G401 (cell line): ENCODE data around the gene LRBA. TPM values are rescaled to one million over a fixed set of nuclear protein-coding genes. Genes with fewer than 3 reads are reported as not detected.

Experiments
- DNase-seq: peaks from one replicate; pipeline ENCODE4 v3.0.0-alpha.2; 2015; ENCODE audit warnings: low spot score
- in situ Hi-C: cut with HindIII; loops from 2 replicates; pipeline ENCODE4 v1.10.0; 2016; ENCODE audit warnings: low sequenced_read_pairs, mixed read lengths
- total RNA-seq: library from RNA; depleted of rRNA; stranded (reverse); fragments of >200 nt; shearing (Covaris generic); gene quantifications from 2 replicates; pipeline ENCODE4 v1.2.3, GENCODE V29; 2014

The LRBA gene
- total RNA-seq, 1 experiment from 2014 or later = 71.7 TPM

- DNase-seq = no peak
- in situ Hi-C loops = no loop called here
Measured at GRCh38 chr4:150720973-150721518, 294.0 kb downstream of the LRBA start.

- no peak for DNase-seq
- in situ Hi-C loops = no loop called here
Measured at GRCh38 chr4:150717952-150718351, 297.1 kb downstream of the LRBA start.

- no peak for DNase-seq
- in situ Hi-C loops = no loop called here
Measured at GRCh38 chr4:150714462-150715438, 300.3 kb downstream of the LRBA start.

DNA sequence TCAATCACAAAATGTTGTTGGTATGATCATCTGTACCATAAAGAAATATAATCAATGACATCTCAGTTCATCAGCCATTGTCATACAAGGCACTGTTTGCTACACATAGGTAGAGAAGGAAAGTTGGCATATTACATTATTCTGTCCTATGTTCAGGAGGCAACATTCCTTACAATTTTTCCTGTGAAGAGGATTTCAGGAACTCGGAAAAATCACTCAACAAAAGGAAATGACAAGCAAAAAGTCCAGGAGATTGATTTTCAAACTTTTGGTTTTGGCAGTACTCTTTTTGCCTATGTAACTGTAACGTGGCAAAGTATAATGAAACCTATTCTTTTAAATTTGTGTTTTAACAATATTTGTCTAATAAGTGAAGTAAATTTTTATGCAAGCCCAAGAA lies 301.8 kb downstream of the LRBA start:
- in situ Hi-C loops = no loop called here
- no peak for DNase-seq

- in situ Hi-C loops = no loop called here
- no peak for DNase-seq
Measured at GRCh38 chr4:150710770-150711375, 304.2 kb downstream of the LRBA start.

GRCh38 chr4:150708004-150708403 lies 307.1 kb downstream of the LRBA start:
- peak; percentile 8 for DNase-seq
- in situ Hi-C loops = no loop called here

DNA sequence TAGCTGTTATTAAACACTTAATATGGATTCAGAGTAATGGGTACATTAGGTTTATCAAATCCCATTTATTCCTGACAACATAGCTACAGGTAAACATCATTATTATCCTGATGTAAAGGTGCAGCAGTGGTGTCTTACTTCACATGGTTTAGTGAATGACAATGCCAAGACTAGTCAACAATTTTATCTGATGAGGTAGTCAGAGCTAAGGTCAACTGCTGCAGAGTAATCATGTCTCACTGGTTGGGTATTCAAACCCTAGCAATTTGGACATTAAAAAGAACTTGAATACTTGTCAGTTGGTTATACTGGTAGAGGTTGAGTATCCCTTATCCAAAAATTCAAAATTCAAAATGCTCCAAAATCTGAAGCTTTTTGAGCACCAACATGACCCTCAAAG lies 315.5 kb downstream of the LRBA start:
- in situ Hi-C loops = no loop called here
- no peak for DNase-seq

- in situ Hi-C loops = no loop called here
- no peak for DNase-seq
Measured at GRCh38 chr4:150695162-150695561, 319.9 kb downstream of the LRBA start.

- in situ Hi-C loops = no loop called here
- DNase-seq = no peak
Measured at GRCh38 chr4:150694438-150694837, 320.6 kb downstream of the LRBA start.

- in situ Hi-C loops = no loop called here
- no peak for DNase-seq
Measured at GRCh38 chr4:150683775-150684350, 331.2 kb downstream of the LRBA start.

DNA sequence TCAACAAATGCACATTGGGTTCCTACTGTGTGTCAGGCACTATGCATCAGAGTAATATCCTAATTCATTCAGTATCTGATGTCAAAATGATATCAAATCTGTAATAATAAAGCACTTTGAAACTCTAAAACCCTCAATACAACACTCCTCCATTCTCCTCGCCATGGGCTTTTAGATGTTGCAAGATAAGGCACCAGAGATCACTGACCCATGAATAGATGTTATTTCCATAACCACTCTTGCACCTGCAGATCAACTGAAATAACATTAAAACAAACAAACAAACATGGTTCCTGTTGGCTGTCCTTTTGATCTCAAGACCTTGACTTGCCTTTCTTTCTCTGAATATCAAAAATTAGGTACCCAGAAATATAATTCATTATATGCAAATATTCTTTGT lies 333.0 kb downstream of the LRBA start:
- in situ Hi-C loops = no loop called here
- DNase-seq = no peak

DNA sequence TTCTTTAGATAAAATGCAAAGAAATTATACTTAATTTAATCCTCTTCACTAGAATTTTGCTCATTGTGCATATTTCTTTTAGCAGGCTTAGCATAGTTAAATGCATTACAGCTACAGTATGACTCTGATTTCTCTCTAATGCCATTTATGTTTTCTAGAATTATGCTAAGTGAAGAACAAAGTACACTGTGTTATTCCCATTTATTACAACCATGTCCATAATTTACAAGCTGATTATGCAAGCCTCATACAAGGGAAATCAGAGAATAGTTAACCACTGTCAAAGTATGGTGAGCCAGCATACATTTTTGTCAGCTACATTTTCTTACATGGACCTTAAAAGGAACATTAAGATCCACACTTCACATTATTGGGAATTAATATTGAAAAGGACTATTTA lies 334.0 kb downstream of the LRBA start:
- DNase-seq = no peak
- in situ Hi-C loops = no loop called here

- DNase-seq = peak; percentile 4
- in situ Hi-C loops = no loop called here
Measured at GRCh38 chr4:150680651-150681050, 334.4 kb downstream of the LRBA start.

DNA sequence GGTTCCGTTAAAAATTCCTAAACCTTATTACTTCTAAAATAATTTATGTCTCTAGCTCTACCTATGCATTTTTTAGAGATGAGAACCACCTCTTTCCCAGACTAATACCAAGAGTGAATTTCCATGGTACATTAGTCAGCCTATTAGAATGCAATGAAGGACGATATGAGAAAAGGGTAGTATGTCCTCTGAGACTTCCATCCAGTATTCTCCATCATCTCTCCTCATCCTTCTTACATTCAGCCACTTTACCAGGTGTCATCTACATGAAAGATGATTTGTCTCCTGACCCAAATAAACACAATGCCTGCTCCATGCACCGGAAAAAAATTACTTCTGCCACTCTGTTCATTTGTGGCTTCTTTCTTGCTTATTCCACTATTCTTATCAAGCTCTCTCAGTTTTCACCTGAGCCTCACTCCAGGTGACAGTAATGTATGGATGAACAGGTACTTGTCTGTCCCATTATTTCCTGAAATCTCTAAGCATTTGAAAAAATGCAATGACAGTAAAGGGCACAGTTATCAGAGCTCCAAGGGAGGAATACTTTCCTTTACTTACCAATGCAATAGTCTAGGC lies 335.2 kb downstream of the LRBA start:
- in situ Hi-C loops = no loop called here
- DNase-seq = peak; percentile 27

DNA sequence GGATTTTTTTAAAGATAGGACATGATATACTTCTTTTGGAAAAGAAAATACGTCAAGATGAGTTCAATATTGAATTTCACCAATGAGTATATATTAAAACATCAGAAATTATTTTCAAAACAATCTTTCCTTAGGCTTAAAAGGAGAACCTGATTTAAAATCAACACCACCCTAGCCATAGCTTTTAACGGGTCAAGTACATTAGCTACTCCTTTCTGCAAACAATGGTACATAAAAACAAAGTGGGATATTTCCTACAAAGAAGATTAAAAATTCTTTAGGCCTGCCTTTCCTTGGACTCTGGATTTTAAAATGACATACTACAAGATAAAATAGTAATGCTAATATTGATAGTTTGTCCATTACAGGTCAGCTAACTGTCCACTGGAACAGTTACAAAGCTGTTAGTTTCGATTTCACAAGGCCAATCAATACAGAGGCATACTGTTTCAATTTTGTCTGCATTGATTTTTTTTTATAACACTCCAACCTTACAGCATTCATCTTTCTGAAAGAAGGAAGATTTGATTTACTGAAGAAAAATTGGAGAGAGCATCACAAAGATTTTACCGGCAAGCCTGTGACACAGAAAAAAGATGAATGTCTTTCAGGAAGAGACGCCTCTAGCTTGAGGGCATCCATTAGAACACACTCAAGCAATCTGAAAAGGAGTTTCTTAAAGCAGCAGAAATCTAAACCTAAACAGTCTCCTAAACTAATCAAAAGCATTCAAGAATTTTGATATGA lies 335.9 kb downstream of the LRBA start:
- peak; percentile 11 for DNase-seq
- in situ Hi-C loops = no loop called here

DNA sequence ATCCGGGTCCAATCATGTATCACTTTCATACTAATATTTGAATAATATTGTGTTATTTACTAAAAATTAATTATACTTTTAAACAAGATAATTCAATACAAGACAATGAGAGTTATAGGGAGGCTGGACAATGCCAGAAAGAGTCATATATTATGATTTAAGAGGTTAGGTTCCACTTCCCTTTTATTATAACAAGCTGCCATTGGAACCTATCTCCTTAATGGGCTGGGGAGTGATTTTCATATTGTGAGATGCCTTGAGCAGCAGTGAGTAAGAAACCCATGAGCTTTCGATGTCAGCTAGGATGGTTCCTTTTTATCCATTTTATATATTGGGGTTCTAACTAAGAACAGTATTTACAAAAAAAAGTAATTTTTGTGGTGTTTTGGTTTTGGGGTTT lies 341.3 kb downstream of the LRBA start:
- no peak for DNase-seq
- in situ Hi-C loops = no loop called here

- in situ Hi-C loops = no loop called here
- DNase-seq = no peak
Measured at GRCh38 chr4:150668824-150669223, 346.3 kb downstream of the LRBA start.

DNA sequence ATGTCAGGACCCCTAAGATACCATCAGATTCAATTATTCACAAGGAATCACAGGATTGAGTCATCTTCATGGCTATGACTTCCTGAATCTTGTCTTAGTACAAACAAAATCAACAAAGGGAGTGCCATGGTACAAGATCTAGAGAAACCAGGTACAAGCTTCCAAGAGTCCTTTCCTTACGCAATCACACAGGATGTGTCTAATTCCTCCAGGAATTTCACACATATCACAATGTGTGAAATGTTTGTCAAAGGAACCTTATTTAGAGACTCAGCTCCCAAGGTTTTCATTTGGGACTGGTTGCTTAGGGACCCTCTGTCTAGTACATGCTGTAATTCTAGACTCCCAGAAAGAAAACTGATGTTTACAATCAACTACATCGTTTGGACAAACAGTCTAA lies 350.1 kb downstream of the LRBA start:
- no peak for DNase-seq
- in situ Hi-C loops = no loop called here

DNA sequence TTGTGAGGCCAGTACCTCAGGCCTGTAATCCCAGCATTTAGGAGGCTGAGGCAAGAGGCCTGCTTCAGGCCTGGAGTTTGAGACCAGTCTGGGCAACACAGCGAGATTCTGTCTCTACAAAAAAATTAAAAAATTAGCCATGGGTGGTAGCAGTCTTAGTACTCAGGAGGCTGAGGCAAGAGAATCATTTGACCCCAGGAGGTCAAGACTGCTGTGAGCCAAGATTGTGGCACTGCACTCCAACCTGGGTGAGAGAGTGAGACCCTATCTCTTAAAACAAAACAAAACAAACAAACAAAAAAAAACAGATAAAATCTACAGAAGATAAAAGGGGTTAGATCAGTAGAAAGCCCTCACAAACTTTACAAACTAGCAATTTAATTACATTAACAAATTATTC lies 352.4 kb downstream of the LRBA start:
- no peak for DNase-seq
- in situ Hi-C loops = no loop called here
